GM18508 (cell line): ENCODE data around the gene BTNL2.

ENCODE experiments used
- ATAC-seq: cut with Tn5 transposase; IDR thresholded peaks from one replicate; pipeline ENCODE4 v1.9.1; 2021; ENCODE audit warnings: moderate number of reproducible peaks; ENCODE audit not compliant: insufficient read depth, unreplicated experiment

BTNL2 gene

DNA sequence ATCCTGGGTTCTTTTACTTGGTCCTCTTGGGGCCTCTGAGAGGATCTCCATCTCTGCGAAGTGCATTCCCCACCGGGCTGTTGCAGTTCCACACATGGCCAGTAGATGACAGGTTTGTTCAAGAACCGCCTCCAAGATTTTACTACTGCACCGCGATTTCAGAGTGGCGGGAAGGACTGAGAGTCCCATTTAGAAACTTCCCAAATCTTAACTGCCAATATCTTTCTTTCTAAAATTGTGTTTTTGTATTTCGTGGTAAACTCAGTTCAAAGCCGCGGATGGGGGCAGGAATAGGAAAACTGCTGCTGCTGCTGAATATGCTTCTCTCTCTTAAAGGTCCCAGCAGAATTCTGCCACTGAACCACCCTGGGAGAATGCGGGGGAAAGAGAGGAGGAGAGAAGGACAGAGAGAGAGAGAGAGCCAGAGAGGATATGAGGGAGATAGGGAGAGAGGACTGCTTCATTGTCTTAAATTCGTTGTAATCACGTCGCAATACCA is 8.6 kb upstream of the BTNL2 start:
- no peak for ATAC-seq

DNA sequence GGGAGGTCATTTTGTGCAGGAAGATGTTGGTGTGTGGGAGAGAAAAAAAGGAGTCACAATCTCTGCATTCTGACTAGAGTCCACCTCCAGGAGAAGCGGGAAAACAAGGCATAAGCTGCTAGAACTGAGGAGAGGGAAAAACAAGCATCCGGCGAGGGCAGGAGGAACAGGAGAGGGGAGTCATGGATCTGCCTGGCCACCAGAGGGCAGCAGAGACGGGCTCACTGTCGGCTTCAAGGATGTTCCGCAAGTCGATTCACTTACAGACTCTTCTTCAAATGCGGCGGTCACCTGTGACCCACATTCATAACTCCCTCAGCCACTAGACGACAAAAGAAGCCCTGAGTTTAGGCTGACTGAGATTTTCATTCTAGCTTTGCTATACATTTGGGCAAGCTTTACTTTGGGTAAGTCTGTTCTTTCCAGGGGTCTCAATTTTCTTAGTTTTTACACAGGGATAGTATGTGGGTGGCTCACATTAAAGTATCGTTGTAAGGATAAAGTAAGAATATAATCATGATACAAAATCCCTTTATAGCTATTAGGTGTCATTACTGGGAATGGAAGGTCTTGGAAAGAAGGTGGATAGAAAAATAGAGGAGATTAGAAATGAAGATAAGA is 6.6 kb upstream of the BTNL2 start:
- ATAC-seq: no peak

DNA sequence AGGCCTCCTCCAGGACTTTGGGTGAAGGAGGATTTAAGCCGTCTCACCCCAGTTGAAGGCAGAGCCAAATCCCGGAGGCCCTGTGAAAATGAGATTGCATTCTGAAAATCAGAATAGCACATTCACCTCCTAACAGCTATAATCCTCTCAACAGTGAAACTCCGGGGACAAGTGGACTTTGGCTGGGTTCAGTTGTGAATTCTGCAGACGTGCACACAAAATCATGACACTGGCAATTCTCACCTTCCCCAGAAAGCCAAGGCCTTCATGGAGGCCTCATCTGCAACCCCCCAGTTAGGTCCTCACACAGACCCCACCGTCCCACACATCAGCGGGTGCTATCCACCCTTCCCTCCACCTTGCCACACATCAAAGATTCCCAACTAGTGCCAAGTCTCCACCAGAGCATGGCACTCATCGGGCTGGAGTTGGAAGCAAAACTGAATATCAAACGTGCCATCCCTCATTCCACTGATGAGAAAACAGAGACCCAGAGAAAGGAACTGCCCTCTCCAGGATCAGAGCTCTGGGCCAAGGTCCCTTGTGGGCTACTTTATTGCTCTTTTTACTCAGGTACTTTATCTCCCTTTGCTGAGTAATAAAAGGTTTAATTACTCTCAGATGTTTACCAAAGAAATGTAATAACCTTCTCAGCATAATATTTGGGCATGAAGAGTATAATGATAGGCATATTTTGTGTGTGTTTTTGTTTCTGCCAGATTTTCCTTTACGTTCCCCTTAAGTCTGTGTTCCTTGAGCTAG is 4.8 kb upstream of the BTNL2 start:
- ATAC-seq: no peak

DNA sequence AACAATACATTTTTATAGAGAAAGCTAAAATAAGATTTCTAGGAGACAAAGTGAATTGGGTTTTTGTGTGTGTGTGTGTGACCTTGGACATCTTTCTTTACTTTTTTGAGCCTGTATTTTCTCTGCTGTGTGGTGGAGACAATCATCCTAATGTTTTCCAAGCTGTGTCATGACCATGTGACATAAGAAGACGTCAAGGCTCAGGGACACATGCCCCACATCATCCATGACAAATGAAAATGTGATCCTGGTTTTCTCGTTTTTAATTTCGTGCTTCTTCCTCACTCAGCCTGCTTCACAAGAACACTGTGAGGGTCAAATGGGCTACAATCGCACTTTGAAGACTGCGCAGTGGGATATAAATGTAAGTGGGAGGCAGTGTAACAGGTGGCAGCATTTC is 3.9 kb upstream of the BTNL2 start:
- no peak for ATAC-seq

DNA sequence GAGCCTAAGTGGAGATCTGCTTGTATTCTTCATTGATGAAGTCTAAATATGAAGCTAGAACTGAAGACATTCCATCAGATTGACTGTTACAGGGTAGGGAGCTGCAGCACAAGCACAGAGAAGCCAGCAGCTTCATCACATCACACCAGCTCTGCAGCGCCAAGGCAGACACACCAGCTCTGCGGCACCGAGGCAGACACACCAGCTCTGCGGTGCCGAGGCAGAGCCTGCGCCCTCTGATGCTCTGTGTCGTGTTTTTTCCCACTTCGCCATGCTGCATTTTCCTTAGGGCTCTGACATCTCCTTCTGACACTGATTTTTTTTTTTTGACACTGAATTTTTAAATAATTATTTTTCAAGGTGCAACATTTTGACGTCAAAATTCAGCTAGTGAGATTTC is 784 bp downstream of the BTNL2 start:
- no peak for ATAC-seq

DNA sequence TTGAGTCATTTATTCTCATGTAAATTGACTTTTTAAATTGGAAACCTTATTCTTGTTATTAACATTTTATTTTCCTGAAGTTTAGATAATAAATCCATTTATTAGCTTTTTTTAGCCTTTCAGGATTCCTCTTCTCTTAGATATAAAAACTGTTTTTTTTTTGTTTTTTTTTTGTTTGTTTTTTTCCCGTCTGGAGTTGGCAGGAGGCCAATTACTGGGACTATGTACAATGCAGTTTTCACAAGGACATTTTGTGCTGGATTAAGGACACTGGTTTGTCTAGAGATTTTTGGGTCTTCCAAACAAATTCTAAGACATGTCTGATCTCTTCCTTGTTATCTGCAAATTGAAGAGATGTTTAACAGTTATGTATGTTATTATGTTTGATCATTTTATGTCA is 1.3 kb downstream of the BTNL2 start:
- no peak for ATAC-seq

DNA sequence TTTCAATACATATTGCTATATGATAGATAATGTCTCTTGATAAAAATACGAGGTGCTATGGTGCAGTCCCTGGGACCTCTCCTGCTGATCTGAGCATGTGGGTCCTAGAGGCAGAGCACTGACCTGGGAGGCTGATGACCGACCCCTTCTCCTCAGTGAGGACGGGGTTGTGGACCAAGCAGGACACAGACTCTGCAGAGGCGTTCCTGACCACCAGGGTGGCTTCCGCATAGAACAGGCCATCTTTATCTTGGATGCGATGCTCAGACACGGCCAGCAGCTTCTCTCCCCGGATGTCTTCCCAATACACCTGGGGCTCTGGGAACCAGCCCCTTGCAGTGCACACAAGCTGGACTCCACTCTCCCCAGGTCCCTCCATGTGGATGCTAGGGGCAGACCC is 4.2 kb downstream of the BTNL2 start:
- no peak for ATAC-seq

DNA sequence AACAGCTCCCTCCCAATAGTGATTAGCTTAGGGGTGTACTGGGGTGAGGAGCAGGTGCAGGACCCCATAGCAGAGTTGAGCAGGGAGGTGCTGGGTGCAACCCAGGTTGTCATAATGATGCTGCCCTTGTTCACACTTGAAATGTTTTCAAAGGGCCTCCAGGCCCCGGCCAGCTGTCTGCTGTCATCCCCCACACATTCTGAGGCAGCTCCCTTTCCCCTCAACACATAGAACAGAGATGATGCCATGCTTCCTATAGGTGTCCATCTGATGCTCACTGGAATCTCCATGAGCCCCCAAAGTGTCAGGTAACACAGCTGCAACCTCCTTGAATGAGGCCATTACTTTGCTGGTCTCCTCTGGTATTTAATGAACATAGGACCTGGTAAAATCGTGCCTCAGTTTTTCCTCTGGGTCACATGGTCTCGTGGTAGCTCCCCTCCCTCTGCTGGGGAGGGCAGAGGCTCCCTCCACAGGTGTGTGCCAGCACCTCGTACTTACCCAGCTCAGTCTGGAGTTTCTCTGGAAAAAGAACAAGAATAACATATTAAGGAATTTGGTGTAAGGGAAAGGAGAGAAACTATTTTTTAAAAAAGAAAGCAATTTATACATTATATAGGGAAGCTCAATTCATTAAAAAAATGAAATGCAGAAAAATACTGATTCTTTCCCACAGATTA is 5.6 kb downstream of the BTNL2 start:
- ATAC-seq: no peak

DNA sequence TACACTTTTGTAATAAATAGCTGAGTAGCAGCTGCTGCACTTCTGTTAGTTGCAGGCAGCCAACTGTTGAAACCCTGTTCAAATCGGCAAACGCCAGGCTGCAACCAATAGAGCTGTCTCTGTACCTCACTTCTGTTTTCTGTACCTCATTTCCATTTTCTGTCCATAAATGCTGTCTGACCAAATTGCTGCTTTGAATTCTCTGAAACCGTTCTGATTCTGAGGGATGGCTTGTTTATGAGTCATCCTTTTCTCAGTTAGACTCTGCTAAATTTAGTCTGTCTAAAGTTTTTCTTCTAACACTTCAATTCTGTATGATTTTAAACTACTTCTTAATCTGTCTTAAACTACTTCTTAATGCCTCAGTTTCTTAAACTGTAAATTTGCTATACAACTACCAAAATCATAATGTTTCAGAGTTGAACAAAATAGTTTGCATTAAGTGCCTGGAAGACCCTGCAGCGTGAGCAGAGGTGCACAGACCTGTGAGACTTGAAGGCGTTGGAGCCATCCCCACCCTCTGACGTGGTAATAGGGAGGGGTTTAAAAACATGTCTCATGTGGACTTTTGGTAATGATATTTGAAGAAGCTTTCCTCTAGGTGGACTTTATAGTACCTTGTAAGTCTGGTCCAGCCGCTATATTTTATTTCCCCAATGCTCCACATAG is 9.6 kb downstream of the BTNL2 start:
- no peak for ATAC-seq

DNA sequence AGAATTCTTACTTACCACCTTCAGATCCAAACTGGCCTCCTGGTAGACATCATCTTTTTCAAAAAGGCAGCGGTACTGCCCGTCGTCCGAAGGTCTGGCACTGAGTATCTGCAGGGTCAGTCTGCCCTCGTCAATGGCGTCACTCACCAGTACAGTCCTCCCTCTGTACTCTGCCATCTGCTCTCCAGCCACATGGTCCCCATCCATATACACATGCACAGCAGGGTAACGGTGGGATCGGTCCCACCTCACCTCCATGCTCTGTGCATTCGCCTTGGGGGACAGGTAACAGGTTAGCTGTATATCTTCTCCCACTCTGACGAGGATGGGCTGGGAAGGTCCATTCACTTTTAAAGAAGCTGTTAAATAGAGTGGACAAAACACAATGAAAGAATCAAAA is 11.0 kb downstream of the BTNL2 start:
- no peak for ATAC-seq

DNA sequence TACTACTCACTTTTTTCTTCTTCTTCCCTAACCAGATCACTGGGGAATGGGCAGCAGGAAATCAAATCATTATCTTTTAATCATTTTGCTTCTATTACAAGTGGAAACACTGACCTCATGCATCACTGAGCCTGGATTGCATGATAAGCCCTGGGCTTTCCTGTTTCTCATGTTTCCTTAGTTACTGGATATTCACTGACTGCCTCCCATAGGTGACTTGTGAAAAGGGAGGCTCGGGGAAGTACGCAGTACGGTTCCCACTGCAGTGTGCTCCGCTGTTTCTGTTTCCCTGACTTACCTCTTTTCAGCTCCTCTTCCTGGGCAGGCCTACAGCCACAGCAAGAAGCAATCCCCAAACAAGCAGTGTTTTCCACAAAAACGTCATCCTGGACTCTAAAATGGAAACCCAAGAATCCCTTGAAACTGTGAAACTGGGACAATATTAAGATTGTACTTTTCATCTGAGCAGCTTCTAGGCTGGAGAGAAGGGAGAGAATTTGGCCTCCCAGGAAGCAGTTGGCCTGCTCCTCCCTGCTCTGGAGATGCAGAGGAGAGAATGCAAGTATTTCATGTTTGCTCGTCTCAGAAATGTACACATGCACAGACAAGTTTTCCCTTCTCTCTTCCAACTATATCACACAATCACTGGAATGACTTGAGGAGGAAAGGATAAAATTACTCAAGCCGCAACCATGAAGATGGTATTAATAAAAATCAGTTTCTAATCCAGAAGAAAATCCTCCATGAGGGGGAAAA is 13.1 kb downstream of the BTNL2 start:
- ATAC-seq: no peak

DNA sequence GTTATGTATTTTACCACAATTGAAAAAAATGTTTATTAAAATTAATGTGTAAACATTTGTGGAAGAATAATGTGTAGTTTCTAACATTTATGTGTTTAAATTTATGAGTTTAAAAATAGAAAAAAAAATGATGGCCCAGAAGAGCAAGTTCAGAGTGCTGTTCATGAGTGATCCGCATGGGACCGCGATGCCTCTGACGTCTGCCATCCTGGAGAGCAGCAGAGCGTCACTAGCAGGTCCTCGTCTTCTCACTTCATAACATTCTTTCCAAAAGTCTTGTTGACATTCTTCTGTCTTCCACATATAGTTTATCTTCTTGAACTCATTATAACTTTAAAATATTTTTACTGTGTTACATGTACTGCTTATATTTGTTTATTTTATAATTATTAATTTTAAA is 15.5 kb downstream of the BTNL2 start:
- no peak for ATAC-seq

DNA sequence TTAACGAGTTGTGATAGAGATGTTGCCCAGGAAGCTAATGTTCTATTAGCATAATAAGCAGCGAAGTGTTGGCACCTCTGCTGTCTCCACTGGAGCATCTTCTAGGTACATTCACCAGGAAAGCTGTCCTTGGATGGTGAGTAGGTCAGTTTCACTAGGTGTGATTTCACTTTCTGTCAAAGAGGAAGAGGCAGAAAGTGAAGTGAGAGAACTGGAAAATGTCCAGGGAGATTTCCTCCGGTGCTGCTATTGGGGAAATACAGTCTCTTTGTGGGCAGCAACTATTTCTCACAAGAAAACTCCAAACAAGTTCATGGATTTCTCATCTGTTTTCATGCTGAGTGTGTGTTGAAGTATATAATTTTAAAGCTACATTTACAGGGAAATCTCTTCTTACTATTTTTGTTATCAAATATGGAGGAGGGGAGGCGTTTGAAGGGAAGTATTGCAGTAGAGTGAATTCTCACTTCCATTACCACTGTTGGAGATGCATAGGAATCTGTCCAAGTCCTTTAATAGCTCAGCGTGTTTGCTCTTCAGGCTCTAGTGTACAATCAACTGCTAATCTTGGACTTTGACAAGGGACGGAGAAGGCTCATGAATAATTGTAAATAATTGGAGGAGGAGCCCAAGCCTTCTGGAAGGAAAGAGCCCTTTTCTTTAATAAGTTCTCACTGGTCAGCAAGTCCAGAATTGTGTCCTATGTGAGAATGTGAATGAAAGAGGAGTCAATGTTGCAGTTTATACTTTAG is 19.2 kb downstream of the BTNL2 start:
- ATAC-seq: no peak

DNA sequence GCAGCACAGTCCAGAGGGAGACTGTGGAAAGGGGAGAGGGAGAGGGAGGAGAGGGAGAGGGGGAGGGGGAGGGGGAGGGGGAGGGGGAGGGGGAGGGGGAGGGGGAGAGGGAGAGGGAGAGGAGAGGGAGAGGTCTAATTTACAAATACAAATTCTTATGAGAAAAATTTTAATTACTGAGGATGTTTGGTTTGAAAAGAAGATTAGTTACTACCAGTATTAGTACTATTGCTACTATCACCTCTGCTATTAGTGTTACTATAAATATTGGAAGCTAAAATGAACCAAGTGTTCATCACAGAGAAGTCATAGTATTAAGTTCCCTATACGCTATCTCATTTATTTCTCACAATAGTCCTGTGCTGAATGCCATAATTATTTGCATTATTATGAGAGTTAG is 20.9 kb downstream of the BTNL2 start:
- no peak for ATAC-seq

DNA sequence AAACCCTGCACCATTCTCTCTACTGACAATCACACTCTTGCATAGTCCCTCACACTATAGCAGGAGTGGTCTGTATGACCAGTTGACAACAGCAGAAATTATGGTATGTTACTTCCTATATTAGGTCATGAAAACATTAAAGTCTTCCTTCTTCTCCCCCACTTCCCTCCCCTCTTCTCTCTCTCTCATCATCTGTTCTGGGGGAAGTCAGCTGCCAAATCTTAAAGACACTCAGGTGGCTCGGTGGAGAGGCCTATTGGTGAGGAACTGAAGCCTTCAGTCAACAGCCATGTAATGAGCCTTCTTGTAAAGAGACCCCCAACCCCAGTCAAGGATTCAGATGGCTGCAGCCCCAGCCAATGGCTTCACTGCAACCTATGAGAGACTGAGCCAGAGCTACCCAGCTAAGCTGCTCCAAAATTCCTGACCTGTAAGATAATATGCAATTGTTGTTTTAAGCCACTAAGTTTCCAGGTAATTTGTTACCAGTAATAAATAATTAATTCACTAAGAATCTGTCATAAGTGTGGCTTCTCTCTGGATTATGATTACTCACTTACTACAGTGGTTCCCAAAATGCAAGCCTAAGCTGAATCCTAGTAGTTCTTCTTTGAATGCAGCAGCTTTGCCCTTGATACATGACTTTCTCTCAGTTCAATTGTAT is 24.1 kb downstream of the BTNL2 start:
- no peak for ATAC-seq

DNA sequence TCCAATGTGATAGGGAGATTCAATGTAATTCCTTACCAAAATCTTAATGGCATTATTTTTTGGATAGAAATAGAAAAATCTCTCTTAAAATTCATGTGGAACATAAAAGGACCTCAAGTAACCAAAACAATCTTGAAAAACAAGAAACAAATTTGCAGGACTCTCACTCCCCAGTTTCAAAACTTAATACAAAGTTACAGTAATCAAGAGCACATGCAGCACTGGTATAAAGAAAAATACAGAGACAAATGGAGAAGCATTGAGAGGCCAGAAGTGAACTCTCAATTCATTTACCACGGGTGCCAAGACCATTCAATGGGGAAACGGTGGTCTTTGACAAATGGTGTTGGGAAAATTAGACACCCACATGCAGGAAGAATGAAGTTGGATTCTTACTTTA is 27.4 kb downstream of the BTNL2 start:
- ATAC-seq: no peak

DNA sequence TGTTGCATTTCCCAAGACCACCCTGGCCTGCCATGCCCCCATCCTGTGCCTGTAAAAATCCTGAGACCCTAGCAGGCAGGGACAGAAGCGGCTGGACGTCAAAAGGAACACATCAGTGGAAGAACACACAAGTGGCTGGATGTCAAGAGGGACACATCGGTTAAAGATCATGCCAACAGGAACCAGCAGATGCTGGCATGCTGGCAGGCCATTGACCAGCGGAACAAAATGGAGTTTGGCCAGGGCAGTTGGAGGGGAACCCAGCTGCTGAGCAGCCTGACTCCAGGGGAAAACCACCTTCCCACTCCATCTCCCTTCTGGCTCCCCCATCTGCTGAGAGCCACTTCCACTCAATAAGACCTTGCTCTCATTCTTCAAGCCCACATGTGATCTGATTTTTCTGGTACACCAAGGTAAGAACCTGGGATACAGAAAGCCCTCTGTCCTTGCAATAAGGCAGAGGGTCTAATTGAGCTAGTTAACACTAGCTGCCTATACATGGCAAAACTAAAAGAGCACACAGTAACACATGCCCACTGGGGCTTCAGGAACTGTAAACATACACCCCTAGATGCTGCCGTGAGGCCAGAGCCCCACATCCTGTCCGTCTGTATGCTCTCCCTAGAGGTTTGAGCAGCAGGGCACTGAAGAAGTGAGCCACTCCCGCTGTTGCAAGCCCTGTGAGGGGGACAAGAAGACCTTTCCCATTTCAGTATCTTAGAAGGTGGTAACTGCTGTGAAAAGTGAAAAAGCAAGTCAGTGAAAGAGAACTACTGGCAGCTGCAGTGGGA is 31.0 kb downstream of the BTNL2 start:
- ATAC-seq: no peak

DNA sequence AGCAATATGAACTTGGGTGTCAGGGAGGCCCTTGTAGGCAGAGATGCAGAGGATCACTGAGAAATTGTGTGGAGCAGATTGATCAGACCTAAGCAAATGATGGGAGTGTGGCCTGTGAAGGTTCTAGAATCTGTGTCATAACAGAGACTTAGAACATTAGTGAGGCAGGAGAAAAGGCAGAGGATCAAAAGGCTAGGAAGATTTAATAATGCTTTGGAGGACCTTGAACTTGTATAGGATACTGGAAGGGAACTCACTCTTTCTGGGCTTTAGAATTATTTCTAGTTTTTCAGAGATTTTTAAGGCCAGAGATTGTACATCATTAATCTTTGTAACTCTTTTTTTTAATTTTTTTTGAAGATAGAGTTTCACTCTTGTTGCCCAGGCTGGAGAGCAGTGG is 35.2 kb downstream of the BTNL2 start, which contains the start of gene TSBP1:
Gene TSBP1 (minus strand): TSS at position 101 of the 400 bp plus-strand sequence. CDS start 197 bp downstream, outside the sequence.
- ATAC-seq: no peak
